T-helper 2 cell treated with Interferon-gamma antibody and Interleukin-4, amounts not matched to agents 100 ng/mL and 5 ng/mL, for 36 hours (primary cell): Measurements from ENCODE around the gene SSTR5. TPM values are rescaled to one million over a fixed set of nuclear protein-coding genes. Genes with fewer than 3 reads are reported as not detected.

Experiments used
- intact Hi-C: fragments of 100-400 bp; cut with micrococcal nuclease; formaldehyde crosslinking; loops from one replicate; pipeline ENCODE4 v1.15.1; 2023
- total RNA-seq: library from RNA; stranded (reverse); gene quantifications from 2 replicates; pipeline ENCODE4 v1.2.3, GENCODE V29; 2022

Gene SSTR5
- total RNA-seq, 1 donor from 2014 or later: not detected

GRCh38 chr16:1039762-1040161 is 32.8 kb upstream of the SSTR5 start:
- intact Hi-C loops: no loop called here

GRCh38 chr16:1040346-1040745 is 32.2 kb upstream of the SSTR5 start:
- intact Hi-C loops: no loop called here

- intact Hi-C loops: no loop called here
Observed at GRCh38 chr16:1042049-1042744, 30.4 kb upstream of the SSTR5 start.

GRCh38 chr16:1042866-1043265 is 29.7 kb upstream of the SSTR5 start:
- intact Hi-C loops: no loop called here

- intact Hi-C loops: no loop called here
Observed at GRCh38 chr16:1043881-1044451, 28.6 kb upstream of the SSTR5 start.

GRCh38 chr16:1044460-1045309 is 27.9 kb upstream of the SSTR5 start:
- intact Hi-C loops: no loop called here

- intact Hi-C loops: no loop called here
Observed at GRCh38 chr16:1045310-1045992, 27.1 kb upstream of the SSTR5 start.

- intact Hi-C loops: no loop called here
Observed at GRCh38 chr16:1045993-1046911, 26.3 kb upstream of the SSTR5 start.

- intact Hi-C loops: no loop called here
Observed at GRCh38 chr16:1047123-1047522, 25.4 kb upstream of the SSTR5 start.

- intact Hi-C loops: no loop called here
Observed at GRCh38 chr16:1047801-1048200, 24.7 kb upstream of the SSTR5 start.

GRCh38 chr16:1048442-1049112 is 24.0 kb upstream of the SSTR5 start:
- intact Hi-C loops: no loop called here

GRCh38 chr16:1049113-1049975 is 23.2 kb upstream of the SSTR5 start:
- intact Hi-C loops: no loop called here

- intact Hi-C loops: no loop called here
Observed at GRCh38 chr16:1049976-1050247, 22.6 kb upstream of the SSTR5 start.

- intact Hi-C loops: no loop called here
Observed at GRCh38 chr16:1050516-1050915, 22.0 kb upstream of the SSTR5 start.

GRCh38 chr16:1050921-1051320 is 21.6 kb upstream of the SSTR5 start:
- intact Hi-C loops: no loop called here

GRCh38 chr16:1051446-1051845 is 21.1 kb upstream of the SSTR5 start:
- intact Hi-C loops: no loop called here

GRCh38 chr16:1052721-1053120 is 19.8 kb upstream of the SSTR5 start:
- intact Hi-C loops: no loop called here

- intact Hi-C loops: no loop called here
Observed at GRCh38 chr16:1053121-1053521, 19.4 kb upstream of the SSTR5 start.

- intact Hi-C loops: no loop called here
Observed at GRCh38 chr16:1053700-1054368, 18.7 kb upstream of the SSTR5 start.
